Right cardiac atrium (tissue), 5 donors: ENCODE data around the gene ZDHHC1. TPM values are rescaled to one million over a fixed set of nuclear protein-coding genes. Genes with fewer than 3 reads are reported as not detected.
"Not testable (repeated sequence)": the region's sequence is repeated elsewhere in the genome, so short reads cannot be mapped to it uniquely, and the experiment has no call there.

ENCODE experiments used
- ATAC-seq, 2 donors: fragments of 200-7000 bp; cut with Tn5 transposase; one replicate each; pipeline versions ENCODE4 v1.8.0 to v1.9.1; 2020; ENCODE audit warnings: moderate library complexity in 2 of 2, mild to moderate bottlenecking in 1 of 2
- DNase-seq, 3 donors: peaks; one replicate each; pipeline ENCODE4 v3.0.0-alpha.2; 2020
- H3K27ac ChIP-seq: one replicate; pipeline ENCODE4 v1.5.1; 2013; ENCODE audit warnings: mild to moderate bottlenecking, low read length, control low read depth, moderate library complexity
- H3K27me3 ChIP-seq: one replicate; pipeline ENCODE4 v1.6.1; 2013; ENCODE audit not compliant: control insufficient read depth, insufficient read depth
- H3K4me1 ChIP-seq: one replicate; pipeline ENCODE4 v1.6.1; 2013; ENCODE audit warnings: low read length; ENCODE audit not compliant: control insufficient read depth, insufficient read depth
- H3K4me3 ChIP-seq: one replicate; pipeline ENCODE4 v1.5.1; 2013; ENCODE audit warnings: low read length, control low read depth
- H3K9me3 ChIP-seq: one replicate; pipeline ENCODE4 v1.6.1; 2013; ENCODE audit warnings: low read length; ENCODE audit not compliant: control insufficient read depth
- WGBS: extraction: QIAGEN DNeasy Blood & Tissue Kit; methylation state at CpG from one replicate; pipeline ENCODE4 v1.1.7; 2013; 5-methylcytosine and 5-hydroxymethylcytosine counted together
- intact Hi-C, 4 donors: fragments of 100-400 bp; cut with DNase I; formaldehyde crosslinking; loops; one replicate each; pipeline versions ENCODE4 v1.11.0 to v1.14.0; 2022 to 2023
- polyA plus RNA-seq: library from polyadenylated mRNA; stranded (reverse); fragments of 200-250 nt; gene quantifications from one replicate; pipeline ENCODE4 v1.2.3, GENCODE V29; 2013
- total RNA-seq, 4 donors: library from RNA; stranded (reverse); fragmentation: NEBNext Ultra II Directional; extraction: Animal tissue kit (Norgen Biotek cat#: 25700); gene quantifications; one replicate each; pipeline ENCODE4 v1.2.1, GENCODE V29; 2021
- donor health status: healthy with polysubstance abuse.
- donor health status: DM: no; HTN: yes; CAD: no.
- donor health status: DM: no; HTN: no; CAD: no.
- donor health status: DM: no; HTN: yes; CAD: no; lungs with severe emphysema.
- donor health status: DM: yes; HTN: yes; CAD: no.

Gene ZDHHC1
- total and polyA plus RNA-seq, 5 donors = 5.2 to 10.4 (median 6.4) TPM

GRCh38 chr16:67352463-67352862 is 63.8 kb downstream of the ZDHHC1 start:
- H3K9me3 ChIP-seq, DNase-seq, H3K27me3 ChIP-seq, H3K27ac ChIP-seq, intact Hi-C loops, ATAC-seq, H3K4me1 ChIP-seq, H3K4me3 ChIP-seq: not testable (repeated sequence)
- 94% methylated on average over 3 of the region's 3 CpGs for WGBS

- no peaks in the 10 kb centered on the region for H3K27me3 ChIP-seq
- no peak overlapping the region for H3K27ac ChIP-seq
- no peaks in the 10 kb centered on the region for H3K9me3 ChIP-seq
- intact Hi-C loops = no loop called here
- no peak for DNase-seq
- H3K4me1 ChIP-seq = no peaks in the 10 kb centered on the region
- ATAC-seq = no peak
- WGBS = 94% methylated on average over 1 of the region's 1 CpG
- H3K4me3 ChIP-seq = no peak overlapping the region
Observed at GRCh38 chr16:67350324-67350723, 66.0 kb downstream of the ZDHHC1 start.

GRCh38 chr16:67349172-67349571 is 67.1 kb downstream of the ZDHHC1 start:
- Histone ChIP-seq H3K4me3 (no peak overlapping the region), H3K27me3 (no peaks in the 10 kb centered on the region), H3K4me1 (no peaks in the 10 kb centered on the region), H3K27ac (no peak overlapping the region), H3K9me3 (no peaks in the 10 kb centered on the region)
- no peak for ATAC-seq
- intact Hi-C loops = no loop called here
- no peak for DNase-seq

GRCh38 chr16:67346341-67346740 is 69.9 kb downstream of the ZDHHC1 start:
- DNase-seq = no peak
- intact Hi-C loops = no loop called here
- Histone ChIP-seq H3K9me3 (no peaks in the 10 kb centered on the region), H3K4me3 (no peak overlapping the region), H3K27ac (no peak overlapping the region), H3K27me3 (no peaks in the 10 kb centered on the region), H3K4me1 (no peaks in the 10 kb centered on the region)
- WGBS = 70% methylated on average over 3 of the region's 3 CpGs
- ATAC-seq = no peak

- intact Hi-C loops = no loop called here
- ATAC-seq = no peak
Observed at GRCh38 chr16:67345401-67345800, 70.9 kb downstream of the ZDHHC1 start.

More at GRCh38 chr16:67345401-67345800, 70.9 kb downstream of the ZDHHC1 start:
- H3K27me3 ChIP-seq = no peaks in the 10 kb centered on the region
- 70% methylated on average over 1 of the region's 1 CpG for whole genome bisulfite sequencing
- H3K4me3 ChIP-seq = no peak overlapping the region
- no peaks in the 10 kb centered on the region for H3K9me3 ChIP-seq
- H3K27ac ChIP-seq = peak overlapping the region; percentile 37
- no peak for DNase-seq
- H3K4me1 ChIP-seq = no peaks in the 10 kb centered on the region

Other genes with a start within 250 kb of the ZDHHC1 start
- gene NOL3, start 245.9 kb downstream of the ZDHHC1 start, total RNA-seq = 100 to 1,000 TPM in 3 of 4 donors, 10 to 100 TPM in 1; 67.5 to 125 (median 107) TPM
- gene NOL3, start 245.9 kb downstream of the ZDHHC1 start, polyA plus RNA-seq = 133 TPM
- 10 to 100 TPM; 16.2 to 22.9 (median 17.2) TPM for gene MATCAP1, start 232.5 kb downstream of the ZDHHC1 start, total RNA-seq
- gene MATCAP1, start 232.5 kb downstream of the ZDHHC1 start, polyA plus RNA-seq = 14.8 TPM
- 1 to 10 TPM; 1.3 to 3.0 (median 2.2) TPM for gene EXOC3L1, start 226.3 kb downstream of the ZDHHC1 start, total RNA-seq
- 3.2 TPM for gene EXOC3L1, start 226.3 kb downstream of the ZDHHC1 start, polyA plus RNA-seq
- gene E2F4, start 224.3 kb downstream of the ZDHHC1 start, total RNA-seq = 10 to 100 TPM; 36.4 to 42.5 (median 40.5) TPM
- gene E2F4, start 224.3 kb downstream of the ZDHHC1 start, polyA plus RNA-seq = 33.9 TPM
- gene ELMO3, start 217.3 kb downstream of the ZDHHC1 start, total RNA-seq = under 1 TPM; 0.51 to 0.85 (median 0.76) TPM
- gene ELMO3, start 217.3 kb downstream of the ZDHHC1 start, polyA plus RNA-seq = 0.72 TPM
- 10 to 100 TPM; 15.4 to 26.2 (median 17.0) TPM for gene TMEM208, start 189.3 kb downstream of the ZDHHC1 start, total RNA-seq
- 43.5 TPM for gene TMEM208, start 189.3 kb downstream of the ZDHHC1 start, polyA plus RNA-seq
- 10 to 100 TPM; 16.9 to 32.1 (median 19.4) TPM for gene FHOD1, start 169.0 kb downstream of the ZDHHC1 start, total RNA-seq
- 20.5 TPM for gene FHOD1, start 169.0 kb downstream of the ZDHHC1 start, polyA plus RNA-seq
- gene SLC9A5, start 167.5 kb downstream of the ZDHHC1 start, total RNA-seq = 1 to 10 TPM; 2.2 to 2.9 (median 2.5) TPM
- gene SLC9A5, start 167.5 kb downstream of the ZDHHC1 start, polyA plus RNA-seq = 1.9 TPM
- 1 to 10 TPM; 2.2 to 2.8 (median 2.5) TPM for gene PLEKHG4, start 136.9 kb downstream of the ZDHHC1 start, total RNA-seq
- gene PLEKHG4, start 136.9 kb downstream of the ZDHHC1 start, polyA plus RNA-seq = 2.2 TPM
- gene KCTD19, start 89.7 kb downstream of the ZDHHC1 start, total RNA-seq = under 1 TPM in 1 of 4 donors, not detected in 3; 0.06 TPM
- gene KCTD19, start 89.7 kb downstream of the ZDHHC1 start, polyA plus RNA-seq = 0.07 TPM
- gene LRRC36, start 89.7 kb downstream of the ZDHHC1 start, total RNA-seq = under 1 TPM; 0.11 to 0.42 (median 0.29) TPM
- gene LRRC36, start 89.7 kb downstream of the ZDHHC1 start, polyA plus RNA-seq = 0.36 TPM
- 100 to 1,000 TPM in 1 of 4 donors, 10 to 100 TPM in 3; 21.9 to 183 (median 33.4) TPM for gene TPPP3, start 23.0 kb downstream of the ZDHHC1 start, total RNA-seq
- gene TPPP3, start 23.0 kb downstream of the ZDHHC1 start, polyA plus RNA-seq = 64.6 TPM
- gene HSD11B2, start 14.6 kb upstream of the ZDHHC1 start, total RNA-seq = 1 to 10 TPM in 1 of 4 donors, under 1 TPM in 3; 0.42 to 1.6 (median 0.64) TPM
- 0.38 TPM for gene HSD11B2, start 14.6 kb upstream of the ZDHHC1 start, polyA plus RNA-seq
- gene ATP6V0D1, start 64.7 kb upstream of the ZDHHC1 start, total RNA-seq = 10 to 100 TPM; 64.1 to 79.4 (median 68.2) TPM
- 44.6 TPM for gene ATP6V0D1, start 64.7 kb upstream of the ZDHHC1 start, polyA plus RNA-seq
- not detected for gene AGRP, start 67.1 kb upstream of the ZDHHC1 start, total RNA-seq
- gene AGRP, start 67.1 kb upstream of the ZDHHC1 start, polyA plus RNA-seq = not detected
- 10 to 100 TPM; 76.2 to 86.6 (median 83.7) TPM for gene RIPOR1, start 112.4 kb upstream of the ZDHHC1 start, total RNA-seq
- 43.8 TPM for gene RIPOR1, start 112.4 kb upstream of the ZDHHC1 start, polyA plus RNA-seq
- 10 to 100 TPM; 24.2 to 30.5 (median 28.6) TPM for gene CTCF, start 146.0 kb upstream of the ZDHHC1 start, total RNA-seq
- 17.5 TPM for gene CTCF, start 146.0 kb upstream of the ZDHHC1 start, polyA plus RNA-seq
- gene CARMIL2, start 228.7 kb upstream of the ZDHHC1 start, total RNA-seq = 1 to 10 TPM in 2 of 4 donors, under 1 TPM in 2; 0.65 to 1.2 (median 1.0) TPM
- gene CARMIL2, start 228.7 kb upstream of the ZDHHC1 start, polyA plus RNA-seq = 0.66 TPM
- gene ACD, start 243.8 kb upstream of the ZDHHC1 start, total RNA-seq = 10 to 100 TPM in 2 of 4 donors, 1 to 10 TPM in 2; 7.9 to 10.9 (median 9.4) TPM
- 9.9 TPM for gene ACD, start 243.8 kb upstream of the ZDHHC1 start, polyA plus RNA-seq
- gene PARD6A, start 244.5 kb upstream of the ZDHHC1 start, total RNA-seq = 1 to 10 TPM; 3.4 to 3.5 (median 3.5) TPM
- 3.1 TPM for gene PARD6A, start 244.5 kb upstream of the ZDHHC1 start, polyA plus RNA-seq